ENCODE results near the gene PTPN2. TPM values are rescaled to one million over a fixed set of nuclear protein-coding genes. Genes with fewer than 3 reads are reported as not detected.

PTPN2 gene
- total and polyA plus RNA-seq, 9 of the 15 experiments (the other 6 are each of a cell fraction or from before 2014, with no cell fraction given): 36.6 to 66.4 (median 43.8) TPM

DNA sequence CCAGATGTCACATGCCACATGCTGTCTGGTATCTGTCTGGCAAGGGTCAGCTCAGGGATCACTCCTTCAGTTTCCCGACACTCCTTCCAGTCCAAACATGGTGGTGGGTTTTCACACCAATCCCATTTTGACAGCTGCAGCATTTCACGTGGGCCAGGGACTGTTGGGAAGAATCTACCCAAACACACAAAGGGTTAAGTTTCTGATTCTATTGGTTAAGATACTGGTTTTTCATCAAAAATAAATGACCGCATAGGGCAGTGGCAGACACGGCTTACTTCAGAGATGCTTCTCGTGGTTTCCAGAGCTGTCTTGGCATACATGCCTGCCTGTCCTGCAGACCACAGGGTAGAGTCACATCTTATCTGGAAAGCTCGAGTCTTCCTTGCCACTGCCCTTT lies 101.5 kb downstream of the PTPN2 start:
- in situ Hi-C loops (cut with MboI) (no loop called here), intact Hi-C loops (cut with micrococcal nuclease) (no loop called here)
- CTCF ChIA-PET (ENCODE audit: low intra/inter-chr PET ratio): no interaction called here
- Histone ChIP-seq H3K36me3 (ENCODE audit: control insufficient read depth, insufficient read depth, low read length) (no peaks in the 10 kb centered on the region), H3K4me3 (no peak overlapping the region), H2AFZ (ENCODE audit: low read depth, low read length) (no peak overlapping the region), H3K4me1 (replicated peaks in 1 of 2; ENCODE audit: control insufficient read depth in 2 of 2, insufficient read depth in 2 of 2, low read length in 2 of 2) (peaks cover 0 to 9% of the 10 kb centered on the region in 2 experiments; a peak in 1 of 5 replicates), H3K9me3 (replicated peaks; ENCODE audit: control insufficient read depth, insufficient read depth, low read depth, low read length) (no peaks in the 10 kb centered on the region), H3K79me2 (ENCODE audit: control insufficient read depth, insufficient read depth, low read length) (no peaks in the 10 kb centered on the region), H3K9me1 (ENCODE audit: control insufficient read depth, insufficient read depth, low read length) (no peaks in the 10 kb centered on the region), H4K20me1 (replicated peaks; ENCODE audit: control insufficient read depth, insufficient read depth, low read length) (no peaks in the 10 kb centered on the region), H3K27ac (ENCODE audit: extremely low read depth, low read depth, low read length) (no peak overlapping the region), H3K4me2 (ENCODE audit: insufficient read depth, low read length) (no peak overlapping the region), H3K27me3 (ENCODE audit: control insufficient read depth in 2 of 2, insufficient read depth in 2 of 2, low read length in 2 of 2) (peaks cover 0 to 2% of the 10 kb centered on the region in 2 experiments; a peak in 1 of 5 replicates), H3K9ac (ENCODE audit: insufficient read depth in 1 of 2, low read depth in 2 of 2, low read length in 2 of 2) (no peak overlapping the region)
- FAIRE-seq: no peak
- no peak for ATAC-seq
- no peak for DNase-seq (ENCODE audit: extremely low read depth in 1 of 4, low spot score in 3 of 4)
- POLR2A ChIA-PET: interaction anchor here (0.6 kb wide), 1 partner anchor 126 kb away, joined by 3 read pairs; no protein-coding TSS in a partner anchor
- 39% methylated on average over 6 of the region's 6 CpGs for WGBS (ENCODE audit: insufficient coverage, low coverage, missing lambda C conversion rate)
- BruUV-seq (replicated peaks): no TSS peak
- TF ChIP-seq XRCC3 (IDR thresholded peaks at IDR 0.05): no peak
- TF ChIP-seq LCOR (CRISPR knock-in tag; IDR thresholded peaks at IDR 0.05): no peak
- TF ChIP-seq, protein P1, sequence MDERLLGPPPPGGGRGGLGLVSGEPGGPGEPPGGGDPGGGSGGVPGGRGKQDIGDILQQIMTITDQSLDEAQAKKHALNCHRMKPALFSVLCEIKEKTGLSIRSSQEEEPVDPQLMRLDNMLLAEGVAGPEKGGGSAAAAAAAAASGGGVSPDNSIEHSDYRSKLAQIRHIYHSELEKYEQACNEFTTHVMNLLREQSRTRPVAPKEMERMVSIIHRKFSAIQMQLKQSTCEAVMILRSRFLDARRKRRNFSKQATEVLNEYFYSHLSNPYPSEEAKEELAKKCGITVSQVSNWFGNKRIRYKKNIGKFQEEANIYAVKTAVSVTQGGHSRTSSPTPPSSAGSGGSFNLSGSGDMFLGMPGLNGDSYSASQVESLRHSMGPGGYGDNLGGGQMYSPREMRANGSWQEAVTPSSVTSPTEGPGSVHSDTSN (CRISPR knock-in tag; IDR thresholded peaks at IDR 0.05; ENCODE audit: low read depth): no peak
- TF ChIP-seq, protein P1 (tag; conservative IDR thresholded peaks at IDR 0.05; ENCODE audit: low read depth): no peak
- no peak for TF ChIP-seq PURB (CRISPR knock-in tag; IDR thresholded peaks at IDR 0.05; ENCODE audit: low read depth)
- TF ChIP-seq, protein P2, sequence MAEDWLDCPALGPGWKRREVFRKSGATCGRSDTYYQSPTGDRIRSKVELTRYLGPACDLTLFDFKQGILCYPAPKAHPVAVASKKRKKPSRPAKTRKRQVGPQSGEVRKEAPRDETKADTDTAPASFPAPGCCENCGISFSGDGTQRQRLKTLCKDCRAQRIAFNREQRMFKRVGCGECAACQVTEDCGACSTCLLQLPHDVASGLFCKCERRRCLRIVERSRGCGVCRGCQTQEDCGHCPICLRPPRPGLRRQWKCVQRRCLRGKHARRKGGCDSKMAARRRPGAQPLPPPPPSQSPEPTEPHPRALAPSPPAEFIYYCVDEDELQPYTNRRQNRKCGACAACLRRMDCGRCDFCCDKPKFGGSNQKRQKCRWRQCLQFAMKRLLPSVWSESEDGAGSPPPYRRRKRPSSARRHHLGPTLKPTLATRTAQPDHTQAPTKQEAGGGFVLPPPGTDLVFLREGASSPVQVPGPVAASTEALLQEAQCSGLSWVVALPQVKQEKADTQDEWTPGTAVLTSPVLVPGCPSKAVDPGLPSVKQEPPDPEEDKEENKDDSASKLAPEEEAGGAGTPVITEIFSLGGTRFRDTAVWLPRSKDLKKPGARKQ (CRISPR knock-in tag; IDR thresholded peaks at IDR 0.05): no peak
- TF ChIP-seq RAD21 (CRISPR knock-in tag; conservative IDR thresholded peaks at IDR 0.05 in 1 of 2, IDR thresholded peaks at IDR 0.05 in 1 of 2): no peak
- TF ChIP-seq, protein P3, sequence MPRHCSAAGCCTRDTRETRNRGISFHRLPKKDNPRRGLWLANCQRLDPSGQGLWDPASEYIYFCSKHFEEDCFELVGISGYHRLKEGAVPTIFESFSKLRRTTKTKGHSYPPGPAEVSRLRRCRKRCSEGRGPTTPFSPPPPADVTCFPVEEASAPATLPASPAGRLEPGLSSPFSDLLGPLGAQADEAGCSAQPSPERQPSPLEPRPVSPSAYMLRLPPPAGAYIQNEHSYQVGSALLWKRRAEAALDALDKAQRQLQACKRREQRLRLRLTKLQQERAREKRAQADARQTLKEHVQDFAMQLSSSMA (CRISPR knock-in tag; IDR thresholded peaks at IDR 0.05): no peak
- TF ChIP-seq PYGO2 (tag; IDR thresholded peaks at IDR 0.05): no peak
- no peak for TF ChIP-seq SIN3A (IDR thresholded peaks at IDR 0.05; ENCODE audit: borderline replicate concordance in 2 of 2, control insufficient read depth in 1 of 2, low read depth in 2 of 2, low read length in 2 of 2)
- TF ChIP-seq, protein P4, sequence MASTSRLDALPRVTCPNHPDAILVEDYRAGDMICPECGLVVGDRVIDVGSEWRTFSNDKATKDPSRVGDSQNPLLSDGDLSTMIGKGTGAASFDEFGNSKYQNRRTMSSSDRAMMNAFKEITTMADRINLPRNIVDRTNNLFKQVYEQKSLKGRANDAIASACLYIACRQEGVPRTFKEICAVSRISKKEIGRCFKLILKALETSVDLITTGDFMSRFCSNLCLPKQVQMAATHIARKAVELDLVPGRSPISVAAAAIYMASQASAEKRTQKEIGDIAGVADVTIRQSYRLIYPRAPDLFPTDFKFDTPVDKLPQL (IDR thresholded peaks at IDR 0.05; ENCODE audit: extremely low read depth, insufficient read length): no peak
- no peak for TF ChIP-seq GABPA (tag; conservative IDR thresholded peaks at IDR 0.05; ENCODE audit: low read depth)
- no peak for TF ChIP-seq ZZZ3 (IDR thresholded peaks at IDR 0.05)
- TF ChIP-seq, protein P5, sequence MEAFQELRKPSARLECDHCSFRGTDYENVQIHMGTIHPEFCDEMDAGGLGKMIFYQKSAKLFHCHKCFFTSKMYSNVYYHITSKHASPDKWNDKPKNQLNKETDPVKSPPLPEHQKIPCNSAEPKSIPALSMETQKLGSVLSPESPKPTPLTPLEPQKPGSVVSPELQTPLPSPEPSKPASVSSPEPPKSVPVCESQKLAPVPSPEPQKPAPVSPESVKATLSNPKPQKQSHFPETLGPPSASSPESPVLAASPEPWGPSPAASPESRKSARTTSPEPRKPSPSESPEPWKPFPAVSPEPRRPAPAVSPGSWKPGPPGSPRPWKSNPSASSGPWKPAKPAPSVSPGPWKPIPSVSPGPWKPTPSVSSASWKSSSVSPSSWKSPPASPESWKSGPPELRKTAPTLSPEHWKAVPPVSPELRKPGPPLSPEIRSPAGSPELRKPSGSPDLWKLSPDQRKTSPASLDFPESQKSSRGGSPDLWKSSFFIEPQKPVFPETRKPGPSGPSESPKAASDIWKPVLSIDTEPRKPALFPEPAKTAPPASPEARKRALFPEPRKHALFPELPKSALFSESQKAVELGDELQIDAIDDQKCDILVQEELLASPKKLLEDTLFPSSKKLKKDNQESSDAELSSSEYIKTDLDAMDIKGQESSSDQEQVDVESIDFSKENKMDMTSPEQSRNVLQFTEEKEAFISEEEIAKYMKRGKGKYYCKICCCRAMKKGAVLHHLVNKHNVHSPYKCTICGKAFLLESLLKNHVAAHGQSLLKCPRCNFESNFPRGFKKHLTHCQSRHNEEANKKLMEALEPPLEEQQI (IDR thresholded peaks at IDR 0.05): no peak

Measured in K562 (cell line).